ENCODE results near the gene LDB2.

GRCh38 chr4:16670727-16671126 lies 227.7 kb downstream of the LDB2 start:
- TF ChIP-seq CTCF (IDR thresholded peaks at IDR 0.05) = no peak
- no peak for TF ChIP-seq ZFX (IDR thresholded peaks at IDR 0.05; ENCODE audit: borderline replicate concordance)
